HG03469 (cell line): Measurements from ENCODE around the gene MAP3K2.

ENCODE experiments used
- ATAC-seq: cut with Tn5 transposase; IDR thresholded peaks from one replicate; pipeline ENCODE4 v1.9.1; 2021; ENCODE audit warnings: mild to moderate bottlenecking, moderate library complexity, moderate number of reproducible peaks; ENCODE audit not compliant: unreplicated experiment

MAP3K2 gene

DNA sequence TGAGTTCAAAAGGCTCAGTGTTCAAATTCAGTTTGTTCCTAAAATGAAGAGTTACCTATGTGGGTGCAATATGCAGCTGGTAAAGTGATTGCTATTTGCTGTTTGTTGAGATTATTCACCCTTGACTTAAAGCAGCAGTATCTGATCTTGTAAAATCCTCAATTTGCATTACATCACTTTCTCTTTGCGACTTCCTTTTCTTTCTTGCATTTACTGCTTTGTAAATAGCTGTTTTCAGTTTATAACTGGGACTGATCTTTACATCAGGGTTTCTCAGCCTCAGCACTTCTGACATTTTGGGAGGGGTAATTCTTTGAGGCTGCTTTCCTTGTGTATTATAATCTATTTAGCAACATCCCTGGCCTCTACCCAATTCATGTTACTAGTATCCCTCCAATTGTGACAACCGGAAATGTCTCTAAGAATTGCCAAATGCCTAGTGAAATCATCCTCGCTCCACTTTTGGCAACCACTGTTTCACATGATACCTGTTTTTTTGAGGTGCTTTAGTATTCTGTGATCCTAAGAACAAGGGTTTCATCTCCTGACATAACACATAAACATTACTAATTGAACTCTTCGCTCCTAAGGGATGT, 81.7 kb downstream of the MAP3K2 start:
- no peak for ATAC-seq

DNA sequence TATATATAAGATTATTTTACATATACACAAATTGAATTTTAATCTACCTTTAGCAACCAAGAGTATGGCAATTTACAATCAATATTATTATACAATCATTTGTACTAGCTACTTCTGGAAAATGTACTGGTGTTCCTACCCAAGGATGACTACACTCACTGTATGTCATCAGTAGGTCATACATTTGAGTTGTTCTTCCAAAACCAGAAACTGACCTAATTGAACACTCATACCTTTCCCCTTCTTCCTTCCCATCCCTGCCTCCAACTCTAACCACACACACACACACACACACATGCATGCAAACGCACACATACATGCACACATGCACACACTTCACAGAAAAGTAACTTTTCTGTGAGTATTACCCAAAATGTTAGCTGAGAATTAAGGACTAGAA, 85.6 kb downstream of the MAP3K2 start:
- ATAC-seq: no peak

DNA sequence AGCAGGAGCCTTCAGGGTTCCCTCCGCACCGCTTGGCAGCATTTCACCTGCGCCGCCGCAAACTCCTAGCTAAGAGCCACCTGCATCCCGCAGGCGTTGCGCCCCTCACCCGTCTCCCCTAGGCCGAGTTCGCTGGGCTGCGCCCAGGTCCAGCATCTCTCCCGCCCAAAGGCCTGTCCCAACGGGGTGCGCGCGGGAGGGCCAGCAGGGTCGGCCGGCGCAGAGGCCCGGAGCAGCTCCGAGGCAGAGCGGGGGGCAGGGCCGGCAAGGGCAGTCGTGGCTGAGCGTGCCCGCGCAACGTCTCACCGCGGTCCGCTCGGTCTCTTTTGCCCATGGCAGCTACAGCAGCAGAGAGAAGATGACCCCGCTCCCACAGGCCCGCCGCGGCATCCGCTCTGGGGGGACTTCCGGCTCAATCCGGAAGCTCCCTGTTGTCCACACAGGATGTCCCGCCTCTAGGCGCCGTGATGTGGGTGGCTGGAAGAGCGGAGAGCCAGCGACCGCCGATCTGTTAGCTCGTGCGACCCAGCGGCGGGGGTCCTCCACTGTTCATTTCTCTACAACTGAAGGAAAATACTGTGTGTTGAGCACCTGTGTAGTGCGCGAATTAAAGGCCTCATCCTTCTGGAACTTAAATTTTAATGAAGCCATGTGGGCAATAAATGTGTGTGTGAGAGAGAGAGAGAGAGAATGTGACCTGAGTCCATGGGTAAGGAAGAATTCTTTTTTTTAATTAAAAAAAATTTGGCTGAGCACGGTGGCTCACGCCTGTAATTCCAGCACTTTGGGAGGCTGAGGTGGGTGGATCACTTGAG, 93.8 kb downstream of the MAP3K2 start, which contains the start of gene ERCC3:
Gene ERCC3 (minus strand): TSS at position 397 of the 815 bp plus-strand sequence. CDS start 63 bp downstream, at position 334.
- peak; percentile 99 for ATAC-seq

DNA sequence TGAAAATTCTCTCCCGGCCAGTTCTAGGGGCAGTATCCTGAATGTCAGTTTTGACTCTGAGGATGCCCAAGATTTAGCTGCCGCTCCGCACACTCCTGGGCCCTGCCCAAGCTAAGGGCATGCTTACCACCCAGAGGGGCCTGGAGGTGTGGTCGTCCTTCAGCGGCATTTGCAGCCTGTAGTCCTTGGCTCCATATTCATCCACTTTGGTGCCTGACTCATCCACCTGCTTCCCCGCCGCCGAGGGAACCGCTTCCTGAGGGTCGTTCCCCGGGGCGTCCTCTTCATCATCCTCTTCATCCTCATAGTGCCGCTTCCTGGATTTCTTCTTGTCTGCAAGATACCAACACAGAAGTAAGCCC, 94.4 kb downstream of the MAP3K2 start:
- ATAC-seq: no peak

DNA sequence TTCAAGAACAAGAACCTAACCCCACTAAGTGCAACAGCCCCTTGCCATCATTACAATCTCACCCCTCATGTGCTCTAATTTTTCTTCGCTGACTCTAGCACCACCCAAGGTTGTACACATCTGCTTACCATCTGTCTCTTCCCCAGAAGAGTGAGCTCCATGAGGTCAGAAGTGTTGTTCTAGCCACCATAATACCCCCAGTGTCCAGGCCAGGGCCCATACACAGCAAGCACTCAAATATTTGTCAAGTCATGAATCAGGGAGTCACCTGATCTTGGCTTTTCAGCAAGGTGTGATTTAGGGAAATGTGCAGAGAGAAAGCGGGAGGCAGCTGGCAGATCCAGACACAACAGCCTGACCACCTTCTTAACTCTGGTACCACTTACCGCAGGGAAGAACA, 99.5 kb downstream of the MAP3K2 start:
- no peak for ATAC-seq

DNA sequence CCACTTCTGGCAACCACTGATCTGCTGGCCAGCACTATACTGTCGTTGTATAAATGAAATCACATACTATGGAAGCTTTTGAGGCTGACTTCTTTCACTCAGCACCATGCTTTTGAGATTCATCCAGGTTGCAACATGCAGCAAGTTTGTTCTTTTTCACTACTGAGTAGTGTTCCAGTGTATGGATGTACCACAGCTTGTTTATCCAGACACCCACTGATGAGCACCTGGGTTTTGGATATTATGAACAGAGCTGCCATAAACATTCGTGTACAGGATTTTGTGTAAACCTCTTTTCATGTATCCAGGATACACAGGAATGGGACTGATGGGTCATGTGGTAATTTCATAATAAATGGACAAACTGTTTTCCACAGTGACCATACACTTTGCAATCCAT, 104.5 kb downstream of the MAP3K2 start:
- no peak for ATAC-seq

DNA sequence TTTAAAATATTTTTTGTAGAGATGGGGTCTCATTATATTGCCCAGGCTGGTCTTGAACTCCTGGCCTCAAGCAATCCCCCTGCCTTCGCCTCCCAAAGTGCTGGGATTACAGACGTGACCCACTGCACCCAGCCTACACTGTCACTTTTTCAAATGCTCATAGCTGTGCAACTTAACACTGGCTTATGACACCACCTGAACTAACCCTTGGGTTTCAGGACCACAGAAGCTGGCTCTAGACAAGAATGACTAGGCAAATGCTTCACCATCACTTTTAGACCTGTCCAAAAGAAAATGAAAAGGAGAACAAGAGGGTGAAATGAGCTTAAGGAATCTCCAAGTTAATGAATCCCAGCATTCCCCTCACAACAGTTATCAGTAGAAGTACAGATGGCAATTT, 107.1 kb downstream of the MAP3K2 start:
- ATAC-seq: no peak

DNA sequence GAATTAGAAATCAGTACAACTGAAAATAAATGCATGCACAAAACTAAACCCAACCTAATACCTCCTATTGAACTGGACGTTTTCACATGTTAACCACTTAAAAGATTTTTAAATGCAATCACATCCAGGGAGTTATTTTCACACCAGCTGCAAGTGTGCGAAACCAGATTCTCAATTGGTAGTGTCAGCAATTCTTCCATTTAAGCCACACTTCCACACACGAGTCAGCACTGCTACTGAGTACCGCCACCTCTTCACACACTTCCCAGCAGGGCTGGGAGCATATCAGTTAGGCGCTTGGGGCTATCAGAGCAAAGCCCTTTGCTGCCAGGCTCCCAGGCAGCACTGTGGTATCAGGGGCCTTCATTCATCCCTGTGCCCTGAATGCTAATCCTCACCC, 108.0 kb downstream of the MAP3K2 start:
- no peak for ATAC-seq

DNA sequence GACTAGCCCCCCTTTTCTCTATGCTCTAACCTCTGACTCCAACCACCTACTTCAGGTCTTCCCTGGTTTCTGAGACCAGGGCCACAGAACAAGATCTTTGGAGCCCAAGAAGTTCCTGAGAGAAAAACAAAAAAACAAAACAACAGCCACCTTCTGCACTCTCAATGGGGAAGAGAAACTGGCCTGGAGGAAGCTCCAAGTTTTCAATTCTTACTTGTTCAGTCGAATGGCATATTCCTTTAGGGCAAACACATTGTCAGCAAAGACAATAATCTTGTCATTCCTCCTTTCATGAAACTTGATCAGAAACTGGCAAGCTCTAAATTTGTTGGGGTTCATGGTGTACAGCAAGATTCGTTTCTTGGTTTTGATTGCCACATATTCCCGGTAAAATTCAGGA, 108.8 kb downstream of the MAP3K2 start:
- no peak for ATAC-seq

DNA sequence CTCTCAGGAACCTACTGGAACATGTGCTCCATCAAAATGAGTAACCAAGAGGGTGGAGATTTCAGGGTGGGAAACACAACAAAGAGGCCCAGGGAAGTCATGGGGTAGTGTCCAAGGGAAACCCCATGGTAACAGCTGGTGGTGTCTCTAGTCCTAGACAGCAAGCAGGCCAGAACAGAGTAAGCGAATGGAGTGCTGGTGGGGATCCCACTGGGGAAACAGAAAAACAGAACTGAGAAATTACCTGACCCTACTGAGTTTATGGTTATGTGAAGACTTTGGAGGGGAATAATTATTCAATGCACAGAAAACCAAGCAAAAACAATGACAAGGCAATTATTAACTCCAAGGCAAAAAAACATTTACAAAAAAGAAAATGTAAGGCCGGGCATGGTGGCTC, 110.7 kb downstream of the MAP3K2 start:
- ATAC-seq: peak; percentile 78

DNA sequence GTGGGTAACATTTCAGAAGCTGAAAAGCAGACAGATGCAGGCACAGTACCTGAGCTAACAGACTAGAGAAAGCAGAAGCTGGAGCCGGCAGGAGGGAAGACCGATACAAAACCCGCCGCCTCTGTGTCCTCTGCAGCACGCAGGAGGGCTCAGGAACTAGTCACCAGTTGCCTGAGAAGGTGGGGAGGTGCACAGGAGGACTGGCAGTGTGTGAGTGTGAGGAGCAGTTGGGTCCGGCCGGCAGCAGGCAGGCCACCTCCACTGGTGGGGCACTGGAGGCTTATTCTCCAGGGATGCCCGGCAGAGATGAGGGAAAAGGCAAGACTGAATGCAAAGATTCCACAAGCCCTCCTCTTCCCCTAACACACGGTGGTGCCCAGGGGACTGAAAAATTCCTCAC, 112.0 kb downstream of the MAP3K2 start:
- ATAC-seq: no peak

DNA sequence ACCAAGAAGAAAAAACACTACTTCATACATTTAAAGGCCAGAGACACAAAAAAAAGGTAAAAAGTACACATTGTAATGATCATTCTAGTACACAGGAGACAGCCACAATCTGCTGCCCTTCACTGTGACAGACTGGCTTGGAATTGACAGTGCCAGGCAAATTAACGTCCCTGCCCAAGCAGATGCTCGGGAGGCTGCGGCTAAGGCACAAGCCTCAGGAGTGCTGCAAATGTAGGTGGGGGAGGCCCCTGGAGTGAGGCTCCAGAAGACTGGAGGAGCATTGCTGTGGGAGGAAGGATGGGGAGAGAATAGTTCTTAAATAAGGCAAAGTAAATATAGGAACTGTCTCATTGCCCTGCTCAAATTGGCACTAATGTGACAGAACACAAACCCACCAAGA, 112.4 kb downstream of the MAP3K2 start:
- ATAC-seq: no peak

DNA sequence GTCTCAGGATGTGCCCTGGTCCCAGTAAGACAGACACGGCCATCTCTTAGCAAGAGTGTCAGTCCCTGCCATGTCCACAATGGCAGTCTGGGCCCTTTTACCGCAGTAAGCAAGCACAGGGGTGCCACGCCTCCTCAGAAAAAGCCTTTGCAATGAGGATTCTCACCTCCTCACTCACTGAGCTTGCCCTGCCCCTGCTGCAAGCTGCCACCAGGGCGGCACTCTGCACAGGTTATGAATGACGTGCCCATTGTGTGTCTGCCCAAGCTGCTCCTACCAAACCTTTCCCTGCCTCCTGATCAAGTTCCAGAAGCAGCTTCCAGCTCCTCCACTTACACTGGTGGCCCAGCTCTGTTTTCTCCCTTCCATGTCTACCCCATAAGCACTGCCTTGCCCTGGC, 117.1 kb downstream of the MAP3K2 start:
- no peak for ATAC-seq

DNA sequence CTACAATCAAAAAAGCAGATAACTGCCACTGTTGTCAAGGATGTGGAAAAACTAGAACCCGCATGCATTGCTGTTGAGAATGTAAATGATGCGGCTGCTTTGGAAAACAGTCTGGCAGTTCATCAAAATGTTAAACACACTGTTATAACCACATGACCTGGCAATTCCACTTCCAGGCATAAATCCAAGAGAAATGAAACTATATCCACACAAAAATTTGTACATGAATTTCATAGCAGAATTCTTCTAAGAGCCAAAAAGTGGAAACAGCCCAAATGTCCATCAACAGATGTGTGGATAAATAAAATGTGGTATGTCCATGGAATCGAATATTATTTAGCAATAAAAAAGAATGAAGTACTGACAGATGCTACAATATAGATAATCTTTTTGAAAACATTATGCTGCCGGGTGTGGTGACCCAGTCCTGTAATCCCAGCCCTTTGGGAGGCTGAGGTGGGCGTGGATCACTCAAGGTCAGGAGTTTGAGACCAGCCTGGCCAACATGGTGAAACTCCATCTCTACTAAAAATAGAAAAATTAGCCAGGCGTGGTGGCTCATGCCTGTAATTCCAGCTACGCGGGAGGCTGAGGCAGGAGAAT, 125.9 kb downstream of the MAP3K2 start:
- ATAC-seq: no peak

DNA sequence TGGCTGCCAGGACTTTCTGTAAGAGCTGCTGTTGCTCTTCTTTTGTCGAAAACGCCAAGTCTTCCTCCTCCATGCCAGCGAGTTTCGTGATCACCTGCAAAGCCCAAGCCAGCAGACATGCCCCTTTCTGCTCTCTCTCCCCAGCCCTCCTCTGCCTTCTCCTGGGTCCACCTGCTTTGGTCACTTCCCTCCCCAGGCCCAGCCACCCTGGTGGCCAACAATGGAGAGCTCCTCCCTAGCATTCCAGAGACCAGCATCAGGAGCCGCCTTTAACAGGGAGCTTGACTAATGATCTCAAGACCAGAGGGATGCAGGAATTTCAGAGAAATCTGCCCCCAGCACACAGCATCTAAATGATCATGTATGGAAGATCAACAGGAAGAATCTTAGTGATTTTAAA, 128.4 kb downstream of the MAP3K2 start:
- no peak for ATAC-seq

DNA sequence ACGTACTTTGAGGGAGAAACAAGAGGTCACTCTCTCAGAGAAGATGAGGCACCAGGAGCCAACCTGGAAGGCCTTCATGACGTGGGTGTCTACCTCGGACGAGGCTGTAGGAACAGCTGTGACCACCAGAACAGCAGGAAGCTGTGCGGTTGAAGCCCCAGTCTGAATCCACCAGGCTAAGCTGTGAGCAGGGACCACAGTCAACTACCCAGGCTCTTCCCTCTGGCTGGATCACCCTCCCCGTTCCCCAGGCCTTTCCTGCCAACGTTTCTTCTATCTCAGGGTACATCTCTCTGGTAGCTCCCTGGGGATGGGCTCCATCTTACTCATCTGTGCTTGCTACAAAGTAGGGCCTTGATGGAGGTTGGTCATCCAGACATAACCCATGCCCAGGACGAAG, 130.9 kb downstream of the MAP3K2 start:
- ATAC-seq: no peak

DNA sequence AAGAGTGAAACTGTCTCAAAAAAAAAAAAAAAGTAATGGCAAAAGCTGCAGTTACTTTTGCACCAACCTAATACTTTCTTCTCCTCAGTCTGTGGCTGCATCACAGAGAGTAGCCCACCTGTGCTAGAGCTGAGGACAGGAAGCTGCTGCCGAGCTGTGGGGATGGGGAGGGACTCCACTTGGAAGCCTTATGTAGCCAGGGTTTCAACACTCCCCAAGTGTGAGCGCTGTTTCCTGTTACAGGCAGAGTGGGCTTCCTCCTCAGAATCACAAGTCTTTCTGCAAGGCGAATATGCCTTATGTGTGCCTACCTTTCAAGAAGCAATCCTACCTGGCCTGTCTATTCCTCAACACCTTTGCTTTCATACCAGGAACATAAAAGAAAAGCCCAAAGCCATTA, 131.4 kb downstream of the MAP3K2 start:
- no peak for ATAC-seq

DNA sequence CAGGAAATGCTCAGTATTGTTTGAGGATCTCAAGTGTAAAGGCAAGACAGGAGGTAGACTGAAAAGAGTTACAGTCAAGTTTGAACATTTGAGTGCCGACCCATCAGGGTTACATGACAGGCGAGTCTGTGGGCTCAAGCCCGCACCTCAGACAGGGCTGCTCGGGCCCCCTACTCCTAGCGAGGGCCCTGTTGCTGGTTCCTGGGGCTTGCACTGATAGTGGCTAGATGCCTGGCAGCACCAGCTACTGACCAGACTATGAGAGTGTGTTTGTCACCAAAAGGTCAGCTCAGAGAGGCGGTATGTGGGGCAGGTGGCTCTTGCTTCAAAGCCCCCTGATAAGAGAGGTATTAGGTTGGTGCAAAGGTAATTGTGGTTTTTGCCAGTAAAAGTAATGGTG, 132.1 kb downstream of the MAP3K2 start:
- ATAC-seq: no peak

DNA sequence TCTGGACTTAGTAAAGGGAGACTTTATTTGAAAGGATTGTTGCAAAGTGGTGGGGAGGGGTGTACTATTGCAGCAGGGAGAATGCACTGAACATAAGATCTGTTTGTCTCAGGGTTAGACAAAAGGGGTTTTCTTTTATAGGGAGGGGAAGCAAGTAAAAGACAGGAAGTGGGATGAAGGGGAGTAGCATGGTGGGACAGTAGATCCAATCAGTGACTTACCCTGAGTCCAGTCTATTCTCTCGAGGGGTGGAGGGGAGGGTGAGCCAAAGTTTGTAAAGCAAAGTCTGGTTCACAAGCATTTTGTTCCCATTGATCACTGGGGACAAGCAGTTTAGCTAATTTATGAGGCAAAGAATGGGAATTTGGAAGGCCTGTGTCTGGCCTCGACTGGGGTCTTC, 132.6 kb downstream of the MAP3K2 start:
- no peak for ATAC-seq

DNA sequence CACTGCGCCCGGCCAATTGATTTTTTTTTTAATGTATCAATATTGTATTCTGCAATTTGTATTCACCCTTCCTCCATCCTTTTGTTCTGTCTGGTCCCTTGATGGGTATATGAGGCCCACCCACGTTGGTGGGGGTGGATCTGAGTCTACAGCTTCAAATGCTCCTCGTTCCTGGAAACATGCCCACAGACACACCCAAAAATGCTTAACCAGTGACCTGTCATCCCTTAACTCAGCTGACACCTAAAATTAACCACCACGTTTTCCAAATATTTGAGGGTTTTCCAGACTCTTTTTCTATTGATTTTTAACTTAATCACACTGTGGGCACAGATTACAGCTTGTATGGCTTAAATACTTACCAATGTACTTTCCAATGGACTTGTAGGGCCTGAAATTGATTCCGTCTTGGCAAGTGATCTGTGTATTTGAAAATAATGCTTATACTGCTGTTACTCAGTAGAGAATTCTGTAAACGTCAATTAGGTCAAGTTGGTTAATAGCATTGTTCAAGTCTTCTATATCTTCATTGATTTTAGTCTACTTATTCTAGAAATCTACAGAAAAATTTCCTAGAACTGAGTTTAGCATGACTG, 133.3 kb downstream of the MAP3K2 start:
- ATAC-seq: no peak
